Measurements from ENCODE around the gene MKNK1. TPM values are rescaled to one million over a fixed set of nuclear protein-coding genes. Genes with fewer than 3 reads are reported as not detected.
A peak's percentile ranks its signal among the peaks of the same experiment; 100 is the strongest.

Gene MKNK1
- total RNA-seq, 2 donors from 2014 or later, result 35.5 to 37.5 TPM

DNA sequence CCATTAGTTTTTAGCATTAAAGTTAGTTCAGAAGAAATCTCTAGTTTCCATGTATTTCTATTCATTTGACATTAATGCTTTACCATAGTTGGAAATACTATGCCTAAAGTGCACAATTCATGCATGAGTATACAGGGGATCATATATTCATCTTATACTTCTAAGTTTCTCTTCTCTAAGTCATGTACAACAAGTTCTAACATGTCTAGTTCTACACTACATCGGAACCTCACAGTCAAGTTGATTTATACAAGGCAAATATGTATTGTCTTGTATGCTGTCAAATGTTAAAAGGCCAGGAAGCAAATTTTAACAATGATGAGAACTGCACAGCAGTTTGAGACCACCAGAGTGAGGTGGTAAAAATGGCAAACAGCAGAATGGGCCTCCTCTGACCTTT is 35.5 kb upstream of the MKNK1 start:
- H3K36me3 Mint-ChIP-seq (ENCODE audit: insufficient read depth in 2 of 2), result peaks cover 0 to 4% of the 10 kb centered on the region in 2 donors
- H3K4me3 Mint-ChIP-seq, result no peak overlapping the region
- H3K9me3 Mint-ChIP-seq, result no peaks in the 10 kb centered on the region
- H3K27ac Mint-ChIP-seq, result no peak overlapping the region
- no peak for ATAC-seq (replicated peaks in 1 of 2)
- H3K4me1 Mint-ChIP-seq (ENCODE audit: low read depth), result no peaks in the 10 kb centered on the region
- H3K27me3 Mint-ChIP-seq (ENCODE audit: low read depth), result no peaks in the 10 kb centered on the region
- no peak for DNase-seq

DNA sequence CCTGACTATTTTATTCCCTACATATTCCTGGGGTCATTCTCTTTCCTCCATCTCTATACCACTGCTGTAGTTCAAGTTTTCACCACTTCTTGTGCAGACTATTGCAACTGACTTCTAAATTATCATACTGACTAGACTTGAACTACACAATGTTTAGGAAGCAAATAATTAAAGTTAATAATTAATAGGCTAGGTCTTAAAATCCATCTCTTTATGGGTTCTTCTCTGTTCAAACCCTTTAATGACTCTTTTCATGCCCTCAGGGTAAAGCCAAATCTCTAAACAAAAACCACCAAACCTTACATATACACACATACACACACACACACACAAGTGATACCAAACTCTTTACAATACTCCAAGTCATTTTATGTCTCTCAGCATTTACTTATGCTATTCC is 34.9 kb upstream of the MKNK1 start:
- no peak for ATAC-seq (replicated peaks in 1 of 2)
- no peaks in the 10 kb centered on the region for H3K9me3 Mint-ChIP-seq
- no peaks in the 10 kb centered on the region for H3K27me3 Mint-ChIP-seq (ENCODE audit: low read depth)
- no peak for DNase-seq
- H3K36me3 Mint-ChIP-seq (ENCODE audit: insufficient read depth in 2 of 2), result peaks cover 3 to 4% of the 10 kb centered on the region in 2 donors
- no peak overlapping the region for H3K4me3 Mint-ChIP-seq
- H3K27ac Mint-ChIP-seq, result no peak overlapping the region
- H3K4me1 Mint-ChIP-seq (ENCODE audit: low read depth), result no peaks in the 10 kb centered on the region

DNA sequence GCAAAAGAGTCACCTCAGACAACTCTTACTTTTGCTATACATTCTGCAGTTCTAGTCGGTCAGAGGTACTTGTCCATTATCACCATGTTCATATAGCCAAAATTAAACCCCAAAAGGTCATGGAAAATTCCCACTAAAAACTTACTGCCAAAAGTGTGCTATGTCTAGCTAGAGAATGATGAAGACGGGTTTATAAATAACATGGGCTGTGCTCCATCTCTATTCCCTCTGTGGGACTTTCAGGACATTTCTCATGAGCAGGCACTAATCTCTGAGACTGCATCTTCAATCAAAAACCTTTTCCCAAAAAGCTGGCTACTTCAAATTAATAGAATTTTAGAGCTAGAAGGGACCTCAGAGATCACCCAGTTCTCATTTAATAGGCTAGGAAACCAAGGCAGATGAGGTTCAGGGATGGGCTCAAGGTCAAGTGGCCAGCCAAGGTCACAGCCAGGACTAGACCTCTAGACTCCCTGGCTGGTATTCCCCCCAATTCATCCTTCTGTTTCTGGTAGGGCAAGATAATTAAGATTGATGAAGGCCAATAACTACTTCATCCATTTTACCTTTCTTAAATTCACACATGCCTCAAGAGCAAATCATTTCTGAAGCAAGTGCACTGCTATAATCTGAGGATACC is 33.5 kb upstream of the MKNK1 start:
- no peaks in the 10 kb centered on the region for H3K9me3 Mint-ChIP-seq
- no peak for ATAC-seq (replicated peaks in 1 of 2)
- DNase-seq, result no peak
- peaks cover 4% of the 10 kb centered on the region in 2 donors for H3K36me3 Mint-ChIP-seq (ENCODE audit: insufficient read depth in 2 of 2)
- no peaks in the 10 kb centered on the region for H3K27me3 Mint-ChIP-seq (ENCODE audit: low read depth)
- no peaks in the 10 kb centered on the region for H3K4me1 Mint-ChIP-seq (ENCODE audit: low read depth)
- no peak overlapping the region for H3K4me3 Mint-ChIP-seq
- no peak overlapping the region for H3K27ac Mint-ChIP-seq

DNA sequence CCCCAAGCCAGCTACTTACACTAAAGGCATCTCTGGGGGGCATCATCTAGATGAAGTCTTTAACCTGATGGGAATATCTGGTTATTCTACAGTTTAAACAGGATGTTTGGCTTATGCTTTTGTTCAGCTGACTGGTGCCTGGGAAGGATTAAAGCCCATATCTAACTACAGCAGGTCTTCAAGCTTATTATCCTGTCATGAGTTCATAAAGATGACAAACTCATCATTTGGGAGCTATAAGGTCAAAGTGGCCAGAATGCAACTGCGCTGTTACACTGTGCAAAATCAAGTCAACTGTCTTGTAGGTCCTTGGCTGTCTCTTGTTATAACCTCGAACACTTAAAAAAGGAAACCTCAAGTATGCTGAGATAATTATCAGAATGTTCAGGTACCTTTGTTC is 31.1 kb upstream of the MKNK1 start:
- Mint-ChIP-seq H3K9me3 (no peaks in the 10 kb centered on the region), H3K36me3 (ENCODE audit: insufficient read depth in 2 of 2) (peaks cover 0 to 4% of the 10 kb centered on the region in 2 donors), H3K27ac (no peak overlapping the region), H3K27me3 (ENCODE audit: low read depth) (no peaks in the 10 kb centered on the region), H3K4me1 (ENCODE audit: low read depth) (no peaks in the 10 kb centered on the region), H3K4me3 (no peak overlapping the region)
- no peak for ATAC-seq (replicated peaks in 1 of 2)
- DNase-seq, result no peak

DNA sequence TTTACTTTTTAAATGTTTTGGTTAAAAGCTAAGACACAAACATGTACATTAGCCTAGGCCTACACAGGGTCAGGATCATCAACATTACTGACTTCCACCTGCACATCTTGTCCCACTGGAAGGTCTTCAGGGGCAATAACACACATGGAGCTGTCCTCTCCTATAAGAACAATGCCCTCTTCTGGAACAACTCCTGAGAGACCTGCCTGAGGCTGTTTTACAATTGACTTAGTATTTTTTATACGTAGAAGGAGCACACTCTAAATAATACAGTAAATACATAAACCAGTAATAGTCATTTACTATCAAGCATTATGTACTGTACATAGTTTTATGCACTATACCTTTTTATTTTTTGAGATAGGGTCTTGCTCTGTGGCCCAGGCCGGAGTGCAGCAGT is 26.7 kb upstream of the MKNK1 start:
- no peaks in the 10 kb centered on the region for H3K9me3 Mint-ChIP-seq
- no peak for ATAC-seq (replicated peaks in 1 of 2)
- H3K27me3 Mint-ChIP-seq (ENCODE audit: low read depth), result no peaks in the 10 kb centered on the region
- peaks cover 0 to 4% of the 10 kb centered on the region in 2 donors for H3K36me3 Mint-ChIP-seq (ENCODE audit: insufficient read depth in 2 of 2)
- H3K4me3 Mint-ChIP-seq, result no peak overlapping the region
- no peaks in the 10 kb centered on the region for H3K4me1 Mint-ChIP-seq (ENCODE audit: low read depth)
- no peak overlapping the region for H3K27ac Mint-ChIP-seq
- DNase-seq, result no peak

DNA sequence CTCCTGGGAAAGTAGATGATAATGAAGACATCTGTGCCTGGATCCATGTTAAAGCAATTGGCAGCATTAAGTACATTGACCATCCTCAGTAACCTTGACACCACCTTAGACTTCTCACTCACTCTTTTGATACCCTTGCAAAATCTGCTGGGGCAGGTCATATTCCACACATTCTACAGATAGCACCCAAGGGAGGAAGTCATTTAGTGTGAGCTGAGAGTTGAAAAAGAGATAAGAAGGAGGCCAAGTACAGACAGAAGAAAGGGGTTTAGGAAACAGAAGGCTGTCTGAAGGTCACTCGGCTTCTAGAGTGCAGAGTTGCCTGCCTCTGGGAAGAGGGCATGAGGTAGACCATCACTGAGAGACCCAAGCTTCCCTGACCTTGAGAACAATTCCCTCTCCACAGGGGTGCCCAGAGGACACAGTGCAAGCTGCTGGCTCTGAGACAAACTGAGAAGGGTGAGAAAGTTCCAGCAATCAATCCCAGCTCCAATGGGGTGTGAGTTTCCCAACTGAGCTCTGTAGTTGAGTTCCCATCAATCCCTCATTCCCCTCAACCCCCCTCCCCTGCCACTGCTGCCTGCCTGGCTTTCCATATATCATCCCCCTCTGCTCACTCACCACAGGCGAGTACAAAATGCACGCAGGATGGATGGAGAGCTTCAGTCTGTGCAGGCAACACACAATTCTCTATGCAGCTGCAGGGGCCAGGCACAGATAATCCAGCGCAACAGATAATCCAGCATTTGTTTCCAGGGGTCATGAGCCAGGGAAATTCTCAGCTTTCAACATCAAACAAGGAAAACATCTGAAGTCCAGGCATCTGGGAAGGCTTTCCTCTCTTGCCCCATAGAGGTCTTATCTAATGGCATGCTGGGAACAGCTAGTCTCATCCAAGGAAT is 19.9 kb upstream of the MKNK1 start:
- no peak for DNase-seq
- H3K9me3 Mint-ChIP-seq, result no peaks in the 10 kb centered on the region
- H3K4me1 Mint-ChIP-seq (ENCODE audit: low read depth), result peaks cover 3% of the 10 kb centered on the region
- H3K36me3 Mint-ChIP-seq (ENCODE audit: insufficient read depth in 2 of 2), result no peaks in the 10 kb centered on the region
- no peaks in the 10 kb centered on the region for H3K27me3 Mint-ChIP-seq (ENCODE audit: low read depth)
- no peak overlapping the region for H3K27ac Mint-ChIP-seq
- no peak overlapping the region for H3K4me3 Mint-ChIP-seq
- ATAC-seq (replicated peaks in 1 of 2), result no peak

DNA sequence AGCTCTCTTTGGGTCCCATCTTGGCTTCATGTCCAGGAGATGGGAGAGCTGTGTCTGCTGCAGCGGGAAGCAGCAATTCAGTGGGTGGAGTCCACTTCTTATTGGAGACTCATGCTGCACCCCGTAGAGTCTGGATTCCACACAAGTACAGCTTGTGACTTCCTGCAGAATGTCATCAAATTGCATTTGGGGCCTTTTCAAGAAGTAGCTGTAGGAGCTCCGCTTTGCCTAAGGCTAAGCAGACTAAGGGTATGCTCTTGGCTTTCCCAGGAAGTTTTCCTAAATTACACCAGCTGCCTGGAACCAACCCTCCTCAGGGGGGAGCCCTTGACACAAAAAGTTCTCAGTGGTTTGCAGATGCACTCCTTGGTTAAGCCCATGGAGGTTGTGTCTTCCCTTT is 18.3 kb upstream of the MKNK1 start:
- Mint-ChIP-seq H3K36me3 (ENCODE audit: insufficient read depth in 2 of 2) (no peaks in the 10 kb centered on the region), H3K4me3 (no peak overlapping the region), H3K4me1 (ENCODE audit: low read depth) (peaks cover 15% of the 10 kb centered on the region), H3K27ac (no peak overlapping the region), H3K27me3 (ENCODE audit: low read depth) (no peaks in the 10 kb centered on the region), H3K9me3 (no peaks in the 10 kb centered on the region)
- DNase-seq (no peak), ATAC-seq (replicated peaks in 1 of 2) (no peak)

DNA sequence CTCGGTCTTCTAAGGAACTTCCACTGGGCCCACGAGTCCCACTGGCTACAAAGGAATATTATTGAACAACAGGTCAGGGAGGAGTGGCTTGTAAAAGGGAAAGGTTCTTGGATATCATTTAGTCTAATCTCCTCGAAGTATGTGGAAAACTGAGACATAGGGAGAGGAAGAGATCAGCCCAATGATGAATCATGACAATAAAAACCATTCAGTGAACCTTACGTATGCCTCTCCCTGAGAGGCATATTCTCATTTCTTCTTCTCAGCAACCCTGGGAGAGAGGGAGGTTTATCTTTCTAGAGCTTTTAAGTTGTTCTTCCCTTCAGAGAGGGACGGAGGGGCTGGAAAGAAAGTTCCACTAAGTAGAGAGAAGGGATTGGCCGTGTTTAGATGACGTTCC is 17.9 kb upstream of the MKNK1 start:
- H3K4me3 Mint-ChIP-seq, result no peak overlapping the region
- H3K4me1 Mint-ChIP-seq (ENCODE audit: low read depth), result peaks cover 19% of the 10 kb centered on the region
- no peaks in the 10 kb centered on the region for H3K9me3 Mint-ChIP-seq
- DNase-seq (no peak), ATAC-seq (replicated peaks in 1 of 2) (no peak)
- H3K27me3 Mint-ChIP-seq (ENCODE audit: low read depth), result no peaks in the 10 kb centered on the region
- no peak overlapping the region for H3K27ac Mint-ChIP-seq
- H3K36me3 Mint-ChIP-seq (ENCODE audit: insufficient read depth in 2 of 2), result no peaks in the 10 kb centered on the region

DNA sequence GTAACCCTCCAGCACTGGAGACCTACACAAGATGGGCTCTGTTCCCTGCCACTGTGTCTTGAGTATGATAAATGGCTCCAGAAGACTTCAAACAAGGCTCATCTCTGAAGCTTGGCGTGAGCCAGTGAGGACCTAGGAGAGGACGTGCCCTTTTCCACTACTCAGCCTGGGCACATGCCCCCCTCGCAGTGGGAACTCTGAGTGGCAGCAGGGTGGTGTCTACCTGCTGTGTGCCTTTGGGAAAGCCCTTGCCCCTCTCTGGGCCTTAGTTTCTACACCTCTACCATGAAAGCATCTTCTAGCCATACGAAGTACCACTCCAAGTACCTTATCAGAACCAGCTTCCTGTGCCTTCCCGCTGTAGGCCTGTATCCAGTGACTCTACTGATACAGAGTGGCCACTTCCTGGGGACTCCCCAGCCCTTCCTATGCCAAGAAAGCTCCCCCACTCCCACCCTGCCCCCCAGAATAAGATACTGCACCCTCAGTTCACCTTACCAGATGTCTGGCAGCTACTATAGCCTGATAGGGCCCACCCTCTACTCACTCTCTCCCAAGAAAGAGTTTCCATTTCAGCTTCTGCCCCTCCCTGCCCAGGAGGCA is 15.7 kb upstream of the MKNK1 start:
- Mint-ChIP-seq H3K9me3 (no peaks in the 10 kb centered on the region), H3K4me3 (no peak overlapping the region), H3K4me1 (ENCODE audit: low read depth) (peaks cover 36% of the 10 kb centered on the region), H3K27me3 (ENCODE audit: low read depth) (no peaks in the 10 kb centered on the region), H3K27ac (no peak overlapping the region), H3K36me3 (ENCODE audit: insufficient read depth in 2 of 2) (no peaks in the 10 kb centered on the region)
- DNase-seq (no peak), ATAC-seq (replicated peaks in 1 of 2) (no peak)

DNA sequence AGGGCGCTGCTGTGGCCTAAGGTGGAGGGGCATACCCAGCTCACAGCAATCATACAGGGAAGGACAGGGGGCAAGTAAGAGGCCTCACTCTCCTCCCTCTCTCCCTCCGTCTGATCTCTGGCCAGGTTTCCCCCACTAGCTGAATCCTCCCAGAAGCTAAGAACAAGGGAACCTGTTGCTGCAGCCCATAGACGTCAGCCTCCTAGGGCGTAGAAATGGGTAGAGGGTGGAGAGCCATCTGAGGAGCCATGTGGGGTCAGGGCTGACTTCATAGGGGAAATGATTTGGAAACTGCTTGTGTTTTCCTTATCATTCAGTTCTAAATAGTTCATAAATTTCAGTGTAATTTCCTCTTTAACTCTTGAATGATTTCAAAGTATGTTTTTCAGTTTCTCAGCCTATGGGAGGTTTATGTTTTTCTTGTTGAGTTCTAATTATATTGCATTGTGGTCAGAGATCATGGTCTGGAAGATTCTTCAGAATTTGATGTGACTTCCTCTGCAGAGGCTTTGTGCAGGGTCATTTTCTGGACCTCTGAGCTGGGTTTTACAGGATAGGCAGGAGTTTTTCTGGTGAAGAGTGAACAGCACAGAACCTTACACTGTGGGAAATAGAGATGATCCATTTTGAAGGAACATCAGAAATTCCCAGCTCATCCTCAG is 14.8 kb upstream of the MKNK1 start:
- H3K27ac Mint-ChIP-seq, result no peak overlapping the region

DNA sequence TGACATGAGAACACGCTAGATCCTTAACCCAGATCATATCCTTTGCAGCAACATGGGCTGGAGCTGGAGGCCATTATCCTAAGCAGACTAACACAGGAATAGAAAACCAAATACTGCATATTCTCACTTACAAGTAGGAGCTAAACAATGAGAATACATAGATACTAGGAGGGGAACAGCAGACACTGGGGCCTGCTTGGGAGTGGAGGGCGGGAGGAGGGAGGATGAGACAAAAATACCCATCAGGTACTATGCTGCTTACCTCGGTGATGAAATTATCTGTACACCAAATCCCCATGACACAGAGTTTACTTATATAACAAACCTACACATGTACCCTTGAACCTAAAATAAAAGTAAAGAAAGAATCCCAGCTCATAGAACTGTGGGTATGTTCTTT is 13.8 kb upstream of the MKNK1 start:
- no peaks in the 10 kb centered on the region for H3K36me3 Mint-ChIP-seq (ENCODE audit: insufficient read depth in 2 of 2)
- H3K4me3 Mint-ChIP-seq, result peak overlapping the region; percentile 92 to 93
- DNase-seq (no peak), ATAC-seq (replicated peaks in 1 of 2) (no peak)
- H3K9me3 Mint-ChIP-seq, result no peaks in the 10 kb centered on the region
- peaks cover 44% of the 10 kb centered on the region for H3K4me1 Mint-ChIP-seq (ENCODE audit: low read depth)
- no peak overlapping the region for H3K27ac Mint-ChIP-seq
- H3K27me3 Mint-ChIP-seq (ENCODE audit: low read depth), result no peaks in the 10 kb centered on the region

More for the DNA sequence above, 14.8 kb upstream of the MKNK1 start:
- H3K9me3 Mint-ChIP-seq, result no peaks in the 10 kb centered on the region
- H3K36me3 Mint-ChIP-seq (ENCODE audit: insufficient read depth in 2 of 2), result no peaks in the 10 kb centered on the region
- no peaks in the 10 kb centered on the region for H3K27me3 Mint-ChIP-seq (ENCODE audit: low read depth)
- ATAC-seq (replicated peaks in 1 of 2) (no peak), DNase-seq (no peak)
- H3K4me1 Mint-ChIP-seq (ENCODE audit: low read depth), result peaks cover 44% of the 10 kb centered on the region
- no peak overlapping the region for H3K4me3 Mint-ChIP-seq

DNA sequence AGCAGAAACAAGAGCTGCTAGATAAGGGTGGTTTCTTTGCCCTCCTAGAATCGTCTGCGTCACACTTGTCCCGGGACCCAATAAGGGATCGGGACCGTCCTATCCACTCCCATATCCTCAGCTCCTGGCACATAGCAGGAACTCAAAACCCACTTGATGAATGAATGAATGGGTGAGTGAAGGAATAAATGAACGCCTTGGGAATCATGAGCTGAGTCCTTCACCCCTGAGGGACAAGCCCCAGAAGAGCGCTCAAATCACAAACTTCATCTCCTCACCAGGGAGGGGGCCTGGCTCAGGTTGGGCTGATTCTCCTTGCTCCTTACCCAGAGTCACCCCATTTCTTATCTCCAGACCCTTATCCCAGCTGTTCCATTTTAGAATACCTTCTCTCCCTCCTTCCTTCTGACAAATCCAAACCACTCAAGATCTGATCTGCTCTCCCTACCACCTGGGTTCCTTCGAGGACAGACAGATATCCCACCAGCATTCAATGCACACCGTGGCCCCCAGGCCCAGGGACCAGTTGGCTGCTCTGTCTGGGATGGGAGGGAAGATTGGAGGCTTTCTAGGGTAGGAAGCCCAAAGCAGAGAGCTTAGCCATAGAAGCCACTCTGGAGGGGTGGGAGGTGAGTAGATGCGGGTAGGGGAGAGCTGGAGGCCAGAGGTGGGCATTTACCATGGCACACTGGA is 13.2 kb upstream of the MKNK1 start:
- peaks cover 0 to under 1% of the 10 kb centered on the region in 2 donors for H3K36me3 Mint-ChIP-seq (ENCODE audit: insufficient read depth in 2 of 2)
- peaks cover 44% of the 10 kb centered on the region for H3K4me1 Mint-ChIP-seq (ENCODE audit: low read depth)
- peak overlapping the region; percentile 90 for H3K27ac Mint-ChIP-seq
- peak overlapping the region; percentile 92 to 93 for H3K4me3 Mint-ChIP-seq
- H3K9me3 Mint-ChIP-seq, result no peaks in the 10 kb centered on the region
- H3K27me3 Mint-ChIP-seq (ENCODE audit: low read depth), result no peaks in the 10 kb centered on the region
- DNase-seq, result no peak
- no peak for ATAC-seq (replicated peaks in 1 of 2)

Data from activated T-cell treated with anti-CD3 and anti-CD28 coated beads, Interleukin-2, amount 50 U/mL, for 72 hours (primary cell).